ENCODE measurements around the gene SMYD3. TPM values are rescaled to one million over a fixed set of nuclear protein-coding genes. Genes with fewer than 3 reads are reported as not detected.

SMYD3 gene
- total and polyA plus RNA-seq, 9 of the 15 experiments (the other 6 are each of a cell fraction or from before 2014, with no cell fraction given): 128 to 440 (median 197) TPM

DNA sequence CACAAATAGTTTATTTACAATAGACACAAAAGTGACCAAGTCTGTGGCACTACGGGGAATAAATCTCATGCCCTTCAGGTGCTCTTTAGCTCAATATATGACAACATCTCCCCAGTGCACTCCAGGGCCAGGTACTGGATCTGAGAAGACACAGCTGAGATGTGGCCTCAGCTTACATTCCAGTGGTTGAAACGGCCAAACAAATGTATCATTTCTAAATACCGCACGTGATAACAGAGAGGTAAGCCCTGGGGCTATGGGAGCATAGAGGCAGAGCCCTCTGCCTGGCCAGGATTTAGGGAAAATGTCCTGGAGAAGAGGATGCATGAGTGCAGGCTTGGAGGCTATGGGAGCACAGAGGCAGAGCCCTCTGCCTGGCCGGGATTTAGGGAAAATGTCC is 630.5 kb downstream of the SMYD3 start:
- ATAC-seq (no peak), FAIRE-seq (no peak), DNase-seq (ENCODE audit: extremely low read depth in 1 of 4, low spot score in 3 of 4) (no peak)
- Histone ChIP-seq H3K36me3 (ENCODE audit: control insufficient read depth, insufficient read depth, low read length) (peaks cover 60% of the 10 kb centered on the region), H3K4me2 (ENCODE audit: insufficient read depth, low read length) (no peak overlapping the region), H2AFZ (ENCODE audit: low read depth, low read length) (no peak overlapping the region), H3K79me2 (ENCODE audit: control insufficient read depth, insufficient read depth, low read length) (peaks cover 13% of the 10 kb centered on the region; the same call in 2 of the 3 replicates), H3K4me3 (no peak overlapping the region), H3K4me1 (replicated peaks in 1 of 2; ENCODE audit: control insufficient read depth in 2 of 2, insufficient read depth in 2 of 2, low read length in 2 of 2) (peaks cover 10 to 28% of the 10 kb centered on the region in 2 experiments; a peak in 4 of 5 replicates), H3K27ac (ENCODE audit: extremely low read depth, low read depth, low read length) (no peak overlapping the region), H3K27me3 (ENCODE audit: control insufficient read depth in 2 of 2, insufficient read depth in 2 of 2, low read length in 2 of 2) (no peaks in the 10 kb centered on the region), H4K20me1 (replicated peaks; ENCODE audit: control insufficient read depth, insufficient read depth, low read length) (no peaks in the 10 kb centered on the region), H3K9ac (ENCODE audit: insufficient read depth in 1 of 2, low read depth in 2 of 2, low read length in 2 of 2) (no peak overlapping the region), H3K9me3 (replicated peaks; ENCODE audit: control insufficient read depth, insufficient read depth, low read depth, low read length) (no peaks in the 10 kb centered on the region), H3K9me1 (ENCODE audit: control insufficient read depth, insufficient read depth, low read length) (no peaks in the 10 kb centered on the region)
- no TSS peak for BruUV-seq (replicated peaks)
- CTCF ChIA-PET (ENCODE audit: low intra/inter-chr PET ratio): no interaction called here
- in situ Hi-C loops (cut with MboI): no loop called here
- 77% methylated on average over 5 of the region's 5 CpGs for WGBS (ENCODE audit: insufficient coverage, low coverage, missing lambda C conversion rate)
- POLR2A ChIA-PET: interaction anchor here (0.5 to 1.2 kb wide), 2 partner anchors 29 to 723 kb away, joined by 3 read pairs; no protein-coding TSS in a partner anchor
- intact Hi-C loops (cut with micrococcal nuclease): no loop called here
- TF ChIP-seq OTX1 (CRISPR knock-in tag; IDR thresholded peaks at IDR 0.05): no peak
- TF ChIP-seq KDM5B (IDR thresholded peaks at IDR 0.05; ENCODE audit: insufficient replicate concordance, low read depth, low read length): no peak
- TF ChIP-seq, protein P1, sequence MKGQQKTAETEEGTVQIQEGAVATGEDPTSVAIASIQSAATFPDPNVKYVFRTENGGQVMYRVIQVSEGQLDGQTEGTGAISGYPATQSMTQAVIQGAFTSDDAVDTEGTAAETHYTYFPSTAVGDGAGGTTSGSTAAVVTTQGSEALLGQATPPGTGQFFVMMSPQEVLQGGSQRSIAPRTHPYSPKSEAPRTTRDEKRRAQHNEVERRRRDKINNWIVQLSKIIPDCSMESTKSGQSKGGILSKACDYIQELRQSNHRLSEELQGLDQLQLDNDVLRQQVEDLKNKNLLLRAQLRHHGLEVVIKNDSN (CRISPR knock-in tag; IDR thresholded peaks at IDR 0.05): no peak
- TF ChIP-seq, protein P2, sequence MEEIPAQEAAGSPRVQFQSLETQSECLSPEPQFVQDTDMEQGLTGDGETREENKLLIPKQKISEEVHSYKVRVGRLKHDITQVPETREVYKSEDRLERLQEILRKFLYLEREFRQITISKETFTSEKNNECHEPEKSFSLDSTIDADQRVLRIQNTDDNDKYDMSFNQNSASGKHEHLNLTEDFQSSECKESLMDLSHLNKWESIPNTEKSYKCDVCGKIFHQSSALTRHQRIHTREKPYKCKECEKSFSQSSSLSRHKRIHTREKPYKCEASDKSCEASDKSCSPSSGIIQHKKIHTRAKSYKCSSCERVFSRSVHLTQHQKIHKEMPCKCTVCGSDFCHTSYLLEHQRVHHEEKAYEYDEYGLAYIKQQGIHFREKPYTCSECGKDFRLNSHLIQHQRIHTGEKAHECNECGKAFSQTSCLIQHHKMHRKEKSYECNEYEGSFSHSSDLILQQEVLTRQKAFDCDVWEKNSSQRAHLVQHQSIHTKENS (CRISPR knock-in tag; IDR thresholded peaks at IDR 0.05): no peak
- TF ChIP-seq MED1 (CRISPR knock-in tag; IDR thresholded peaks at IDR 0.05; ENCODE audit: borderline replicate concordance): no peak
- no peak for TF ChIP-seq MTA2 (IDR thresholded peaks at IDR 0.05; ENCODE audit: low read depth)
- no peak for TF ChIP-seq ZNF175 (CRISPR knock-in tag; IDR thresholded peaks at IDR 0.05; ENCODE audit: low read depth)
- TF ChIP-seq, protein P3, sequence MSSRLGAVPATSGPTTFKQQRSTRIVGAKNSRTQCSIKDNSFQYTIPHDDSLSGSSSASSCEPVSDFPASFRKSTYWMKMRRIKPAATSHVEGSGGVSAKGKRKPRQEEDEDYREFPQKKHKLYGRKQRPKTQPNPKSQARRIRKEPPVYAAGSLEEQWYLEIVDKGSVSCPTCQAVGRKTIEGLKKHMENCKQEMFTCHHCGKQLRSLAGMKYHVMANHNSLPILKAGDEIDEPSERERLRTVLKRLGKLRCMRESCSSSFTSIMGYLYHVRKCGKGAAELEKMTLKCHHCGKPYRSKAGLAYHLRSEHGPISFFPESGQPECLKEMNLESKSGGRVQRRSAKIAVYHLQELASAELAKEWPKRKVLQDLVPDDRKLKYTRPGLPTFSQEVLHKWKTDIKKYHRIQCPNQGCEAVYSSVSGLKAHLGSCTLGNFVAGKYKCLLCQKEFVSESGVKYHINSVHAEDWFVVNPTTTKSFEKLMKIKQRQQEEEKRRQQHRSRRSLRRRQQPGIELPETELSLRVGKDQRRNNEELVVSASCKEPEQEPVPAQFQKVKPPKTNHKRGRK (tag; IDR thresholded peaks at IDR 0.05): no peak
- no peak for TF ChIP-seq ATF6 (CRISPR knock-in tag; IDR thresholded peaks at IDR 0.05)
- no peak for TF ChIP-seq HDAC1 (IDR thresholded peaks at IDR 0.05)
- TF ChIP-seq TAL1 (IDR thresholded peaks at IDR 0.05): no peak
- no peak for TF ChIP-seq SMARCC2 (IDR thresholded peaks at IDR 0.05; ENCODE audit: low read depth)
- TF ChIP-seq CBX5 (IDR thresholded peaks at IDR 0.05; ENCODE audit: borderline replicate concordance, low read depth): no peak
- TF ChIP-seq, protein P4, sequence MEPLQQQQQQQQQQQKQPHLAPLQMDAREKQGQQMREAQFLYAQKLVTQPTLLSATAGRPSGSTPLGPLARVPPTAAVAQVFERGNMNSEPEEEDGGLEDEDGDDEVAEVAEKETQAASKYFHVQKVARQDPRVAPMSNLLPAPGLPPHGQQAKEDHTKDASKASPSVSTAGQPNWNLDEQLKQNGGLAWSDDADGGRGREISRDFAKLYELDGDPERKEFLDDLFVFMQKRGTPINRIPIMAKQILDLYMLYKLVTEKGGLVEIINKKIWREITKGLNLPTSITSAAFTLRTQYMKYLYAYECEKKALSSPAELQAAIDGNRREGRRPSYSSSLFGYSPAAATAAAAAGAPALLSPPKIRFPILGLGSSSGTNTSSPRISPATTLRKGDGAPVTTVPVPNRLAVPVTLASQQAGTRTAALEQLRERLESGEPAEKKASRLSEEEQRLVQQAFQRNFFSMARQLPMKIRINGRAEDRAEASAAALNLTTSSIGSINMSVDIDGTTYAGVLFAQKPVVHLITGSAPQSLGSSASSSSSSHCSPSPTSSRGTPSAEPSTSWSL (CRISPR knock-in tag; IDR thresholded peaks at IDR 0.05; ENCODE audit: borderline replicate concordance): no peak
- TF ChIP-seq, protein P5, sequence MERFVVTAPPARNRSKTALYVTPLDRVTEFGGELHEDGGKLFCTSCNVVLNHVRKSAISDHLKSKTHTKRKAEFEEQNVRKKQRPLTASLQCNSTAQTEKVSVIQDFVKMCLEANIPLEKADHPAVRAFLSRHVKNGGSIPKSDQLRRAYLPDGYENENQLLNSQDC (CRISPR knock-in tag; IDR thresholded peaks at IDR 0.05): no peak

Data from K562 (cell line).